Thoracic aorta (tissue), 2 donors: ENCODE data around the gene MSMP. TPM values are rescaled to one million over a fixed set of nuclear protein-coding genes. Genes with fewer than 3 reads are reported as not detected.

Source experiments
- ATAC-seq: fragments of 150-250 bp; one replicate; pipeline ENCODE4 v1.8.0; 2017; ENCODE audit warnings: low read depth; ENCODE audit not compliant: insufficient number of reproducible peaks, low FRiP score
- DNase-seq: peaks from one replicate; pipeline ENCODE4 v3.0.0-alpha.2; 2020; ENCODE audit warnings: low spot score
- H3K27ac ChIP-seq, 2 donors: fragments of 200-600 bp; sonication (generic); 1 replicate in 1 of 2; 2 replicates in 1 of 2; pipeline ENCODE4 v1.5.1; 2016; ENCODE audit warnings: mild to moderate bottlenecking in 2 of 2, moderate library complexity in 2 of 2
- H3K27me3 ChIP-seq: fragments of 200-600 bp; sonication (generic); replicated peaks from 2 replicates; pipeline ENCODE4 v1.6.0; 2016; ENCODE audit warnings: mild to moderate bottlenecking; ENCODE audit not compliant: insufficient read depth
- H3K36me3 ChIP-seq: fragments of 200-600 bp; sonication (generic); one replicate; pipeline ENCODE4 v1.5.1; 2016
- H3K4me1 ChIP-seq, 2 donors: fragments of 200-600 bp; sonication (generic); 1 replicate in 1 of 2; 2 replicates in 1 of 2; pipeline versions ENCODE4 v1.5.1 to v1.6.0; 2016; ENCODE audit warnings: low read depth in 2 of 2, mild to moderate bottlenecking in 1 of 2; ENCODE audit not compliant: control insufficient read depth in 1 of 2
- H3K4me3 ChIP-seq: fragments of 200-600 bp; sonication (generic); 2 replicates; pipeline ENCODE4 v1.5.1; 2016; ENCODE audit warnings: mild to moderate bottlenecking
- H3K9me3 ChIP-seq: fragments of 200-600 bp; sonication (generic); 2 replicates; pipeline ENCODE4 v1.5.1; 2016
- total RNA-seq, 2 donors: library from RNA; depleted of rRNA; stranded (reverse); fragments of >200 nt; gene quantifications; one replicate each; pipeline versions ENCODE4 v1.1.0 to v1.2.3, GENCODE V29; 2016
- TF ChIP-seq, protein P1 (sequence below): fragments of 200-600 bp; sonication (generic); IDR thresholded peaks from one replicate; pipeline ENCODE4 v1.5.1; 2019; ENCODE audit warnings: antibody characterized with exemption

The MSMP gene
- total RNA-seq, 2 donors from 2014 or later = not detected

DNA sequence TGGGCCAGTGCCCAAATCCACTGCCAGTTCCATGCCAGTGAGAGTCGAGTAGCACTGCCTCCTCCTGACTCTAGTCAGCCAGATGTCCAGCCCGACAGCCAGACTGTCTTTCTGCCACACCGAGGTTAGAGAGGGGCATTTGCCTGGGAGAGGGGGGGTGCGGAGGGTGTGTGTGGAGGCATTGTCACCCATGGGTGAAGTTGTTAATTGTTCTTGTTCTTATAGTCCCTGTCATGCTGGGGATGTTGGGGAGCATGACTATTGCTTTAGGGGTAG lies 3.9 kb downstream of the MSMP start:
- no peak for DNase-seq
- Histone ChIP-seq H3K27me3 (no peaks in the 10 kb centered on the region), H3K27ac (peak overlapping the region; percentile 76 to 93), H3K4me1 (peaks cover 22 to 44% of the 10 kb centered on the region in 2 donors), H3K4me3 (peak overlapping the region; percentile 98), H3K9me3 (no peaks in the 10 kb centered on the region), H3K36me3 (peaks cover 33% of the 10 kb centered on the region)
- ATAC-seq = no peak
- TF ChIP-seq, protein P1, sequence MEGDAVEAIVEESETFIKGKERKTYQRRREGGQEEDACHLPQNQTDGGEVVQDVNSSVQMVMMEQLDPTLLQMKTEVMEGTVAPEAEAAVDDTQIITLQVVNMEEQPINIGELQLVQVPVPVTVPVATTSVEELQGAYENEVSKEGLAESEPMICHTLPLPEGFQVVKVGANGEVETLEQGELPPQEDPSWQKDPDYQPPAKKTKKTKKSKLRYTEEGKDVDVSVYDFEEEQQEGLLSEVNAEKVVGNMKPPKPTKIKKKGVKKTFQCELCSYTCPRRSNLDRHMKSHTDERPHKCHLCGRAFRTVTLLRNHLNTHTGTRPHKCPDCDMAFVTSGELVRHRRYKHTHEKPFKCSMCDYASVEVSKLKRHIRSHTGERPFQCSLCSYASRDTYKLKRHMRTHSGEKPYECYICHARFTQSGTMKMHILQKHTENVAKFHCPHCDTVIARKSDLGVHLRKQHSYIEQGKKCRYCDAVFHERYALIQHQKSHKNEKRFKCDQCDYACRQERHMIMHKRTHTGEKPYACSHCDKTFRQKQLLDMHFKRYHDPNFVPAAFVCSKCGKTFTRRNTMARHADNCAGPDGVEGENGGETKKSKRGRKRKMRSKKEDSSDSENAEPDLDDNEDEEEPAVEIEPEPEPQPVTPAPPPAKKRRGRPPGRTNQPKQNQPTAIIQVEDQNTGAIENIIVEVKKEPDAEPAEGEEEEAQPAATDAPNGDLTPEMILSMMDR = no peak

DNA sequence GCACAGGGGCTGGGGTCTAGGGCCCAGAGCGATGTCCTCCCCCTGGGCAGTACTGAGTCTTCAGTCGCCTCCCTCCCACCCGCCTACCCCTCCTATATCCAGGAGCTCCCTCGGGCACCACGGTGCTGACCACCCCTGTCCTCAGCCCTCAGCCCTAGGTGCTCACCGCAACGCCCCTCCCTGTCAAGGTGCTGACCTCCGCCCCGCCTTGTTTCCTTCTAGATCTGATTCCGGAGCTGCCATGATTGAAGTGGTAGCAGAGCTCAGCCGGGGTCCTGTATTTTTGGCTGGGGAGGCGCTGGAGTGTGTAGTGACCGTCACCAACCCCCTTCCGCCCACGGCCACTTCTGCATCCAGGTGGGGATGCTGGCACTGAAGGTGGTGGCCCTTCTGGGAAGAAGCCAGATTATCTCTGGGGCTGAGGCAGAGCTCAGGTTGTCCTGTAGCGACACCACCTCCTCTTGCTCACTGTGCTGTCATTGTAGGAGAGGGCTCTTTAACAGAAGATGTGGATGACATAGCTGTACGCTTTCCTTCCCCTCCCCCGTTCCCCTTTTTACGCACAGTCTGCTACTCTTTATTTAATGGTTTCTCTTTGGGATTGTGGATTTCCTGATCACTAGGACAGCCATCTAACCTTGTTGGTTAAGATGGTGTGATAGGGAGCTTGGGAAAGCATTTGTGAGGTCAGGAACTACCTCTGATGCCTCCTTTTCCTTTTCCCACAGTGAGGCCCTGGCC lies 4.4 kb downstream of the MSMP start:
- Histone ChIP-seq H3K4me1 (peaks cover 23 to 49% of the 10 kb centered on the region in 2 donors), H3K27me3 (no peaks in the 10 kb centered on the region), H3K9me3 (no peaks in the 10 kb centered on the region), H3K36me3 (peaks cover 34% of the 10 kb centered on the region), H3K4me3 (peak overlapping the region; percentile 98), H3K27ac (peak overlapping the region; percentile 76 to 93)
- TF ChIP-seq, protein P1 = no peak
- DNase-seq = no peak
- ATAC-seq = peak; percentile 10

DNA sequence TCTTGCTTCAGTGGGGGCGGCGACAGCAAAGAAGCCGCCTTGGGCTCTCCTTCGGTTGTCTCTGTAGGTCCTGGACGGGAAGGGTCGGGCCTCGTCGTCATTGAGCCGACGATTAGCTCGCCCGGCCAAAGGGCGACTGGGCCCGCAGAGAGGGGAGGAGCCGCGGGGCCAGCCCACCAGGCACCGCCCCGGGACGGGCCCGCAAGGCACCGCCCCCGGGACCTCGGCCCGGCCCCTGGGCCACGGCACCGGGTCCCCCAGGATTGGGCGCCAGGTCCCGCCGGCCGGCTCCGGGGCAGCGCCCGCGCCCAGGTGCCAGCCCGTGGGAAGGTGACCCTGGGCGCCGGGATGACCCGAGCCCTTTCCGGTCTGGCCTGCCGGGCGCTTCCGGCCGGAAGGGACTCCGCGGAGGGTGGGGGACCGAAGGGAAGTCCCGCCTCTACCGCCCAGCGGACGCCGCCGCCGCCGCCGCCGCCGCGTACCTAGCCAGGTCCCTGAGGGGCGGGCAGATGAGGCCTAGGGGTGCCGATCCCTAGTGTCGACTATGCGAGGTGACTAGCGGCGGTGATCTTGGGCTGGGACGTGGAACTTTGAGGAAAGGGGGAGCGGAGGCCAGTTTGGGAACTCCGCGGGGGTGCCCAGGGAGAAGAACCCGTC lies 5.1 kb downstream of the MSMP start, which contains the start of the genes GBA2 and RGP1:
TSS of gene GBA2 (minus strand) at position 371 of the 657 bp plus-strand sequence. CDS start 524 bp downstream, outside the sequence.
TSS of gene RGP1 (plus strand) at position 430 of the 657 bp plus-strand sequence. CDS start 469 bp downstream, outside the sequence.
- peak within 1 kb of the TSS; percentile 98 for H3K4me3 ChIP-seq
- H3K27ac ChIP-seq = peak within 1 kb of the TSS; percentile 76 to 93
- peaks cover 41% of the 10 kb centered on the region for H3K36me3 ChIP-seq
- DNase-seq = no peak
- ATAC-seq = peak; percentile 63
- H3K9me3 ChIP-seq = no peaks in the 10 kb centered on the region
- TF ChIP-seq, protein P1 = no peak
- H3K27me3 ChIP-seq = no peaks in the 10 kb centered on the region
- H3K4me1 ChIP-seq = peaks cover 23 to 54% of the 10 kb centered on the region in 2 donors

DNA sequence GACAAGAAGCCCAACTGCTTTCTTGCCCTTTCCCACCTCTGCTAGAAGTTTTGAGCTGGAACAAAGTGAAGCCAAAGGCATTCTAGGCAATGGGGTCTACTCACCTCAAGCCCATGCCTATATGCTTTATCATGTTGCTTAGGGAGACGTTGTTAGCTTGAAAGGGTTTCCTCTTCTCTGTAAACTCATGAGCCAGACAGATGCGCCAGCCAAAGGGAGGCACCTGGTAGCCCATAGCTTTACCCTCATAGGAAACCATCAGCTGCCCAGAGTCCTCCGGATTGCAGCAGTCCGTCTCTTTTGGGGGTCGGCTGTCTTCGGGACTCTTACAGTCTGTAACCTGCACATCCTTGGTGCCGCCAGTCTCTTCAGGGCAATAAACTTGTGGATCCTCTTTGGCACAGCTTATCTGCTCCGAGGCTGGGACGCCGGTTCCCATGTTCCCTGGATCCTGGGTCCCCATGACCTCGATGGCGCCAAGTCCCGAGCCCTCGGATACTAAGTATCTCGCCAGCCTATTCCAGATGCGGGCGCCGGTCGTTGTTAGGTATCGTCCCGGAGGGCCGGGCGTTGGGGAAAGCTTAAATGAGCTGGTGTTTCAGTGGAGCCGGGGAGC lies 5.7 kb downstream of the MSMP start:
- H3K4me3 ChIP-seq = peak overlapping the region; percentile 98
- peak; percentile 3 for ATAC-seq
- no peaks in the 10 kb centered on the region for H3K27me3 ChIP-seq
- TF ChIP-seq, protein P1 = no peak
- no peak for DNase-seq
- H3K4me1 ChIP-seq = peaks cover 23 to 54% of the 10 kb centered on the region in 2 donors
- peaks cover 43% of the 10 kb centered on the region for H3K36me3 ChIP-seq
- peak overlapping the region; percentile 76 to 93 for H3K27ac ChIP-seq
- H3K9me3 ChIP-seq = no peaks in the 10 kb centered on the region

DNA sequence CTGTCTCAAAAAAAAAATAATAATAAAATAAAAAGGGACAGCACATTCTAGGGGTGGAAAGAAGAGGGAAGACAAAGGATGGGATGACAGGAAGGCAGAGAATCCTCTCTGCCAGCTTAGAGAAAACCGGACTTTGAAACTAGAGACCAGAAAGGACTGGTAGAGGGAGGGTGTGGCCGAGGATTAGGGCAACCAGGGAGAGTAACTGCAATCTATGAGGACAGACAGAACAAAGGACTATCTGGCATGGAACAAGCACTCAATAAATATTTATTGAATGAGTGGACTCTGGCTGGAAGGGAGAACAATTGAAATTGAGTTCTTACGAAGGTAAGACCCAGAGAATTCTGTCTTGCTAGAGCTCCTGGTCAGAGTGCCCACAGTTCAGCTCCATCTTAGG lies 7.5 kb downstream of the MSMP start:
- H3K4me1 ChIP-seq = peaks cover 23 to 54% of the 10 kb centered on the region in 2 donors
- no peaks in the 10 kb centered on the region for H3K9me3 ChIP-seq
- peak overlapping the region; percentile 98 for H3K4me3 ChIP-seq
- H3K27ac ChIP-seq = peak overlapping the region in 1 of 2 donors; percentile 17
- TF ChIP-seq, protein P1 = no peak
- ATAC-seq (no peak), DNase-seq (no peak)
- H3K27me3 ChIP-seq = no peaks in the 10 kb centered on the region
- H3K36me3 ChIP-seq = peaks cover 41% of the 10 kb centered on the region
